ELF-1 (cell line): ENCODE data around the gene MYLK2.

Experiments
- DNase-seq: peaks from one replicate; pipeline ENCODE4 v3.0.0-alpha.2; 2016; ENCODE audit warnings: low read depth, low spot score

MYLK2 gene

GRCh38 chr20:31871618-31871954 lies 52.4 kb downstream of the MYLK2 start:
- no peak for DNase-seq

- no peak for DNase-seq
Observed at GRCh38 chr20:31872406-31872805, 53.2 kb downstream of the MYLK2 start.

DNA sequence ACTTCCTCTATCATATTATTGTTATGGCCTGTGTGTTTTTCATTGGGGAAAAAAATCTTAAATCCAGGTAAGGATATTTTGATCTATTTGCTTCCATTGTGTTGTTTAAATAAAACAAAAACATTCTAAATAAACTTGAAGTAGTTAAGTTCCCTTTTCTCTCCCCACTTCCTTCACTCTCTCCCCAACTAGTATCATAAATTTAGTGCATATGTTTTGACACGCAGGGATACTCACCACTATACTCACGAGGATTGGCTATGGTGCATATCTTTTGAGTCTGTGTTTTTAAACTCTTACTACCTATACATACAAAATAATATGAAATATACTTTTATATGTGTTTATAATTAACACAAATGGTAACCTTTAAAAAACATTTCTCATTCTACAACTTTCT lies 56.5 kb downstream of the MYLK2 start:
- no peak for DNase-seq

GRCh38 chr20:31877684-31878083 lies 58.5 kb downstream of the MYLK2 start:
- no peak for DNase-seq

DNA sequence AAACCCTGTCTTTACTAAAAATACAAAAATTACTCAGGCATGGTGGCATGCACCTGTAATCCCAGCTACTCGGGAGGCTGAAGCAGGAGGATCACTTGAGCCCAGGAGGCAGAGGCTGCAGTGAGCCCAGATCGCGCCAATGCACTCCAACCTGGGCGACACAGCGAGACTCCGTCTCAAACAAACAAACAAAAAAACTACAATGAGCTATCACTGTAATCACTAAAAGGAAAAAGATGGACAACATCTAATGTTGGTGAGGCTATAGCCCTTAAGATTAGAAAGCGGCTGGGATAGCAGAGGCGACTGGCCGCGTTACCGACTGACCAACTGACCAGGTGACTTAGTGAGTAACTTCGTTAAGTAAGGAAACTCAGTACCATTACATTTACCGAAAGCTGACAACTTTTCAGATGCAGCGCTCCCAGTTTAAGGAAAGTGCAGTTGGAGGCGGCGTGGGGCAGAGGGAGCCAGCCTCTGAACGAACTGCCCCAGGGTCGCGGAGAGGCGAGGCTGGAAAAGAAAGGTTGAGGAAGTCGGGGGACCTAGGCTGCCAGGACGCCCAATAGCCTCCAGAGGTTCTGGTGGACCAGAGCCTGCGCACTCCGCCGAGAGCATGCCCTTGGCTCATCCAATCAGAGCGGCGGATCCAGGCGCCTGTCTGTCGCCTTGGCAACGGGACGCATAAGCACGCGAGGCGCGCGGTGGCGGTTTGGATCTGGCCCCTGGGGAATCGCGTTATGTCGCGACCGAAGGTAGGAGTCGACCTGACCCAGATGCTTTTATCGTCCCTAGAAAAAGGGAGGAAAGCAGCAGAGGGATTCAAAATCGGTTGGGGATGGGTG lies 60.2 kb downstream of the MYLK2 start:
- DNase-seq, result peak; percentile 98

- no peak for DNase-seq
Observed at GRCh38 chr20:31881945-31882344, 62.8 kb downstream of the MYLK2 start.

- DNase-seq, result no peak
Observed at GRCh38 chr20:31883829-31884228, 64.7 kb downstream of the MYLK2 start.
